ENCODE data around the gene XRCC4. TPM values are rescaled to one million over a fixed set of nuclear protein-coding genes. Genes with fewer than 3 reads are reported as not detected.

Gene XRCC4
- total RNA-seq, 1 donor from 2014 or later, result 12.9 TPM

DNA sequence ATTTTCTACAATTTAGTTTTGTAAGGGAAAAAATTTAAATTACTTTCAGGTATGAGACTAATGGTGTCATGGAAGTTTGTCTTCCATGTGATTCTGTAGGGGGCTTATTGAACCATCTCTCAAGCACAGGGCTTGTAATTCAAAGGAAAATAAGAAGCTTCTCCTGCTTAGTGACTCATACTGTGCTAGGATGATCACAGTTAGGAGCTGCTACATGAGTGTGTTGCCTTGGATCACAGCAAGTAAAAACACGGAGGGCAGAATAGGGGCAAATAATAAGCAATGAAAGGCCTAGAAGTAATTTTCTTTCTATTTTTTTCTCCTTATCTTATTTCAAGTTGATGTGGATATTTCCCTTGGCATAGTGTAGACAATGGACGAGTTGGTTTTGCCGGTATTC is 29.1 kb upstream of the XRCC4 start:
- no peak overlapping the region for H3K27ac Mint-ChIP-seq
- H3K9me3 Mint-ChIP-seq (ENCODE audit: low read depth), result no peaks in the 10 kb centered on the region
- H3K36me3 Mint-ChIP-seq (ENCODE audit: insufficient read depth), result peaks cover 12% of the 10 kb centered on the region
- DNase-seq (ENCODE audit: low spot score, unreplicated experiment), result no peak
- no peak overlapping the region for H3K4me3 Mint-ChIP-seq (ENCODE audit: low read depth)
- no peaks in the 10 kb centered on the region for H3K27me3 Mint-ChIP-seq
- TF ChIP-seq, protein P1, sequence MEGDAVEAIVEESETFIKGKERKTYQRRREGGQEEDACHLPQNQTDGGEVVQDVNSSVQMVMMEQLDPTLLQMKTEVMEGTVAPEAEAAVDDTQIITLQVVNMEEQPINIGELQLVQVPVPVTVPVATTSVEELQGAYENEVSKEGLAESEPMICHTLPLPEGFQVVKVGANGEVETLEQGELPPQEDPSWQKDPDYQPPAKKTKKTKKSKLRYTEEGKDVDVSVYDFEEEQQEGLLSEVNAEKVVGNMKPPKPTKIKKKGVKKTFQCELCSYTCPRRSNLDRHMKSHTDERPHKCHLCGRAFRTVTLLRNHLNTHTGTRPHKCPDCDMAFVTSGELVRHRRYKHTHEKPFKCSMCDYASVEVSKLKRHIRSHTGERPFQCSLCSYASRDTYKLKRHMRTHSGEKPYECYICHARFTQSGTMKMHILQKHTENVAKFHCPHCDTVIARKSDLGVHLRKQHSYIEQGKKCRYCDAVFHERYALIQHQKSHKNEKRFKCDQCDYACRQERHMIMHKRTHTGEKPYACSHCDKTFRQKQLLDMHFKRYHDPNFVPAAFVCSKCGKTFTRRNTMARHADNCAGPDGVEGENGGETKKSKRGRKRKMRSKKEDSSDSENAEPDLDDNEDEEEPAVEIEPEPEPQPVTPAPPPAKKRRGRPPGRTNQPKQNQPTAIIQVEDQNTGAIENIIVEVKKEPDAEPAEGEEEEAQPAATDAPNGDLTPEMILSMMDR (IDR thresholded peaks at IDR 0.05; ENCODE audit: unreplicated experiment), result no peak
- H3K4me1 Mint-ChIP-seq (ENCODE audit: low read depth), result peaks cover 3% of the 10 kb centered on the region

DNA sequence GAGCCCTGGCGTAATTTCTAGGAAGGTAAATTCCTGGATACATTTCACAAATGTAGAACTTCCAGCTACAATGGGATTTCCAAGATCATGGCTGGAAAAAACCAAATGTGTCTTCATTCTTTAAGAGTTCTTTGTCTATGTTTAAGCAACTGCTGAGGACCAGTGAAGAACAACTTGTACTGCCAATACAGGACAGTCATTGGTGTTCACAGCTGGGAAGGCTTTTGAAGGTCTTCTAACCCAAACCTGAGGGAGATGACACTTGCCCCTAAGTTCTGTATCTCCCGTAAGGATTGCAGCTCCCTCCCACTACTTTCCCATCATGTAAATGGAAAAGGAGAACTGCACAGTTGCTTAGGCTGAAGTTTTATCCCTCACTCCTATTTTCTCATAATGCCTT is 28.5 kb upstream of the XRCC4 start:
- Mint-ChIP-seq H3K27me3 (no peaks in the 10 kb centered on the region), H3K27ac (no peak overlapping the region), H3K4me3 (ENCODE audit: low read depth) (no peak overlapping the region), H3K9me3 (ENCODE audit: low read depth) (no peaks in the 10 kb centered on the region), H3K4me1 (ENCODE audit: low read depth) (no peaks in the 10 kb centered on the region), H3K36me3 (ENCODE audit: insufficient read depth) (peaks cover 12% of the 10 kb centered on the region)
- DNase-seq (ENCODE audit: low spot score, unreplicated experiment), result no peak
- TF ChIP-seq, protein P1 (IDR thresholded peaks at IDR 0.05; ENCODE audit: unreplicated experiment), result no peak

DNA sequence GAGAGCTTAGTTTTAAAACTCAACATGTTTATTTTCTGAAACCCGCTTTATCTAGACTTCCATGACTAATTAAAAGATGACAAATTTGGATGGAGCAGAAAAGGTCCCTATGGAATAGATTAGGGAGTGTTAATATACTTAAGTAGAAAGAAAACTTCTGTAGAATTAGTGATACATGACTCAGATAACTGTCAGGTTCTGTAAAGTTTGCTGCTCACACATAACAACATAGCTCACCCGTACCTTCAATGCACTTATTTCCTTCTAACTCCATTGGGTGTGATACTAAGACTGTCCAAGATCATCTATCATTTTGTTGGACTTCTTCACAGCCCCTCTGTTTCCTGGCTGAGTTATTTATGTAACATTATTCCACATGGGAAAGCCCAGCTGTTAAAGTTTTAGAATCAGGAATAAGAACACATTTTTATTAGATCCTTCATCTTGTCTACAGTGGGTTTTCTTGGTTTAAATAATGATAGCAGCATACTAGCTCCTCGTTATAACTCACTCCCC is 27.9 kb upstream of the XRCC4 start:
- TF ChIP-seq, protein P1 (IDR thresholded peaks at IDR 0.05; ENCODE audit: unreplicated experiment), result no peak
- no peak overlapping the region for H3K4me3 Mint-ChIP-seq (ENCODE audit: low read depth)
- H3K27me3 Mint-ChIP-seq, result no peaks in the 10 kb centered on the region
- DNase-seq (ENCODE audit: low spot score, unreplicated experiment), result no peak
- no peaks in the 10 kb centered on the region for H3K4me1 Mint-ChIP-seq (ENCODE audit: low read depth)
- H3K9me3 Mint-ChIP-seq (ENCODE audit: low read depth), result no peaks in the 10 kb centered on the region
- H3K36me3 Mint-ChIP-seq (ENCODE audit: insufficient read depth), result peaks cover 19% of the 10 kb centered on the region
- no peak overlapping the region for H3K27ac Mint-ChIP-seq

DNA sequence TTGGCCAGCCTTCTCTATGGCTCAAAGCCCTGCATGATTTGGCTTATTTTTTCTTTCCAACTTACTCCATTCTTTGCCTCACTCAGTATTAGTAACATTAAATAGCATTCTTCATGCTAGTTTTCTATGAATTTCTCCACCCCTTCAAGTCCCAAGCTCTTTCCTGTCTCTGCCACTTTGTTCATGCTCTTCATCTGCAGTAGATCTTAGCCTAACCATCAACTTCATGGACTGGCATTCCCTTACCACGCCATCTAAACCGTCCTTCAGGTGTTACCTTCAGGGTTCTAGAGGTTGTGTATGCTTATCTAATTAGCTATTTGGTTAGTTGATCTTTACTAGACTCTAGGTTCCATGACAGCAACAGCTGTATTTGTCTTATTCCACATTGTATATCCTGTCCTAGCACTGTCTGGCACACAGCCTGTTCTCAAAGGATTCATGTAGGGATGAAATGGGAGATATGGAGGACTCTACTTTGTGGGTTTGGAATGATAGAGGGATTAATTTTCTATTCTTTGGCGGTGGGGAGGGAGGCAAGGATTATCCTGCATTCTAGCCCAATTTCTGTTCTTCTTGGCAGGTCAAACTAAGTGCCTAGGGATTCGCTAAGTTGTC is 26.5 kb upstream of the XRCC4 start:
- H3K4me3 Mint-ChIP-seq (ENCODE audit: low read depth), result no peak overlapping the region
- no peak overlapping the region for H3K27ac Mint-ChIP-seq
- no peak for DNase-seq (ENCODE audit: low spot score, unreplicated experiment)
- H3K9me3 Mint-ChIP-seq (ENCODE audit: low read depth), result no peaks in the 10 kb centered on the region
- H3K4me1 Mint-ChIP-seq (ENCODE audit: low read depth), result peaks cover 5% of the 10 kb centered on the region
- H3K36me3 Mint-ChIP-seq (ENCODE audit: insufficient read depth), result peaks cover 26% of the 10 kb centered on the region
- TF ChIP-seq, protein P1 (IDR thresholded peaks at IDR 0.05; ENCODE audit: unreplicated experiment), result no peak
- H3K27me3 Mint-ChIP-seq, result no peaks in the 10 kb centered on the region

DNA sequence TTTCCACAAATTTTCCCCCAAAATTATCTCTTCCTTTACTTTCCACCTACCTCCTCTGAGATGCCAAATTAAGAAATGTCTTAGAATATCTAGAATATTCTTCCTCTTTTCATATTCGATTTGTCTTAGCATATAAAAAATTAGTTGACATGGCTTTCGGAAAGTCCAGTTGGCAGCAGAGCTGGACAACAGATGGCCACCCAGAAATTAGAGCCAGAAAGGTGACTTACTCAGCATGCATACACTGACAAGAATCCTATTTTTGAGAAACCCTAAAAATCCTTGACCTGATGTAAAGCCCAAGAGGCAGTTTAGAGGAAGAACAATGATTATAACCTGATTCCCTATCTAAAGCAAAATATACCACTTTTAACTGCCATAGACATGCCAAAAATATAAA is 22.2 kb upstream of the XRCC4 start:
- H3K4me3 Mint-ChIP-seq (ENCODE audit: low read depth), result no peak overlapping the region
- H3K27me3 Mint-ChIP-seq, result no peaks in the 10 kb centered on the region
- TF ChIP-seq, protein P1 (IDR thresholded peaks at IDR 0.05; ENCODE audit: unreplicated experiment), result no peak
- no peak overlapping the region for H3K27ac Mint-ChIP-seq
- H3K9me3 Mint-ChIP-seq (ENCODE audit: low read depth), result no peaks in the 10 kb centered on the region
- peaks cover 27% of the 10 kb centered on the region for H3K36me3 Mint-ChIP-seq (ENCODE audit: insufficient read depth)
- no peak for DNase-seq (ENCODE audit: low spot score, unreplicated experiment)
- H3K4me1 Mint-ChIP-seq (ENCODE audit: low read depth), result peaks cover 9% of the 10 kb centered on the region

Measured in progenitor cell of endocrine pancreas (in vitro differentiated cells).